D341Med (cell line): ENCODE data around the gene ITIH1.

Experiments used
- DNase-seq: peaks from one replicate; pipeline ENCODE4 v3.0.0; 2012; ENCODE audit warnings: low spot score

The ITIH1 gene

GRCh38 chr3:52841211-52841980 lies 64.0 kb downstream of the ITIH1 start:
- no peak for DNase-seq
